Fibroblast of lung (primary cell): ENCODE data around the gene FGF13. TPM values are rescaled to one million over a fixed set of nuclear protein-coding genes. Genes with fewer than 3 reads are reported as not detected.

Experiments
- DNase-seq, 2 donors: peaks; one replicate each; pipeline versions ENCODE4 v3.0.0 to v3.0.0-alpha.2; 2010; ENCODE audit warnings: low read depth in 2 of 2
- H2AFZ ChIP-seq: 2 replicates; pipeline ENCODE4 v1.5.1; 2012; ENCODE audit warnings: low read length, control low read depth, inconsistent platforms
- H3K27ac ChIP-seq: 2 replicates; pipeline ENCODE4 v1.5.1; 2011; ENCODE audit warnings: low read length, control low read depth; ENCODE audit not compliant: insufficient read depth
- H3K27me3 ChIP-seq: 2 replicates; pipeline ENCODE4 v1.5.1; 2011; ENCODE audit warnings: mild to moderate bottlenecking, low read length; ENCODE audit not compliant: control insufficient read depth, insufficient read depth
- H3K36me3 ChIP-seq: 2 replicates; pipeline ENCODE4 v1.5.1; 2011; ENCODE audit warnings: low read length; ENCODE audit not compliant: control insufficient read depth, insufficient read depth
- H3K4me1 ChIP-seq: 2 replicates; pipeline ENCODE4 v1.5.1; 2011; ENCODE audit warnings: low read length; ENCODE audit not compliant: control insufficient read depth, insufficient read depth; ENCODE audit errors: extremely low read depth
- H3K4me2 ChIP-seq: 2 replicates; pipeline ENCODE4 v1.5.1; 2011; ENCODE audit warnings: low read length, control low read depth; ENCODE audit not compliant: insufficient read depth; ENCODE audit errors: extremely low read depth
- H3K4me3 ChIP-seq, 4 experiments: fragments of 200-600 bp in 1 of 4; sonication (generic) in 1 of 4; replicated peaks in 1 of 4; 2 replicates each; pipeline ENCODE4 v1.5.1; 2011 to 2016; ENCODE audit warnings: low read length in 4 of 4, low read depth in 3 of 4, mild to moderate bottlenecking in 3 of 4, control low read depth in 2 of 4, inconsistent platforms in 1 of 4, mixed read lengths in 1 of 4; ENCODE audit not compliant: insufficient read depth in 1 of 4; ENCODE audit errors: control extremely low read depth in 1 of 4
- H3K79me2 ChIP-seq: 2 replicates; pipeline ENCODE4 v1.5.1; 2012; ENCODE audit warnings: mild to moderate bottlenecking, low read length, inconsistent platforms; ENCODE audit not compliant: control insufficient read depth, insufficient read depth
- H3K9ac ChIP-seq: 2 replicates; pipeline ENCODE4 v1.5.1; 2011; ENCODE audit warnings: mild to moderate bottlenecking, low read length, control low read depth; ENCODE audit not compliant: insufficient read depth
- H3K9me3 ChIP-seq: 2 replicates; pipeline ENCODE4 v1.5.1; 2012; ENCODE audit warnings: low read depth, low read length; ENCODE audit not compliant: control insufficient read depth, insufficient read depth
- H4K20me1 ChIP-seq: 2 replicates; pipeline ENCODE4 v1.5.1; 2011; ENCODE audit warnings: low read length; ENCODE audit not compliant: control insufficient read depth, insufficient read depth; ENCODE audit errors: extremely low read depth
- CTCF ChIP-seq, 2 donors: IDR thresholded peaks in 1 of 2; conservative IDR thresholded peaks in 1 of 2; 1 replicate in 1 of 2; 2 replicates in 1 of 2; pipeline ENCODE4 v1.5.1; 2011 to 2012; ENCODE audit warnings: low read length in 2 of 2, control low read depth in 1 of 2, inconsistent platforms in 1 of 2, low read depth in 1 of 2, mild to moderate bottlenecking in 1 of 2
- EZH2 ChIP-seq: IDR thresholded peaks from 2 replicates; pipeline ENCODE4 v1.5.1; 2012; ENCODE audit warnings: low read length, control low read depth, mild to moderate bottlenecking; ENCODE audit errors: missing control alignments
- polyA plus RNA-seq, 2 donors: library from polyadenylated mRNA; depleted of rRNA in 1 of 2; stranded (reverse) in 1 of 2; unstranded in 1 of 2; fragments of >200 nt; gene quantifications; 2 replicates each; pipeline ENCODE4 v1.2.1, GENCODE V29; 2011 to 2012; ENCODE audit warnings: missing spikeins in 1 of 2
- total RNA-seq: library from RNA; depleted of rRNA; stranded (reverse); fragments of >200 nt; gene quantifications from 2 replicates; pipeline ENCODE4 v1.2.1, GENCODE V29; 2014

Gene FGF13
- total and polyA plus RNA-seq, 2 donors (not counting 1 experiment from before 2014, with no cell fraction given): 2.5 to 9.6 TPM

GRCh38 chrX:138754861-138755260 lies 43.3 kb upstream of the FGF13 start:
- no peaks in the 10 kb centered on the region for H3K27me3 ChIP-seq
- TF ChIP-seq CTCF (conservative IDR thresholded peaks at IDR 0.05 in 1 of 2, IDR thresholded peaks at IDR 0.05 in 1 of 2; ENCODE audit: low read depth in 1 of 2, low read length in 2 of 2): no peak
- no peak for TF ChIP-seq EZH2
- DNase-seq: peak in 1 of 2 donors; percentile 63

GRCh38 chrX:138748480-138748879 lies 37.0 kb upstream of the FGF13 start:
- DNase-seq: peak in 1 of 2 donors; percentile 15
- H3K4me1 ChIP-seq: no peaks in the 10 kb centered on the region
- H3K9ac ChIP-seq: no peak overlapping the region
- TF ChIP-seq EZH2 (no peak), CTCF (conservative IDR thresholded peaks at IDR 0.05 in 1 of 2, IDR thresholded peaks at IDR 0.05 in 1 of 2; ENCODE audit: low read depth in 1 of 2, low read length in 2 of 2) (peak in 1 of 2 donors; percentile 34)
- H3K79me2 ChIP-seq: no peaks in the 10 kb centered on the region
- H4K20me1 ChIP-seq: no peaks in the 10 kb centered on the region
- H2AFZ ChIP-seq: no peak overlapping the region
- no peak overlapping the region for H3K4me2 ChIP-seq
- H3K4me3 ChIP-seq: no peak overlapping the region
- H3K36me3 ChIP-seq: no peaks in the 10 kb centered on the region
- no peaks in the 10 kb centered on the region for H3K9me3 ChIP-seq
- H3K27me3 ChIP-seq: no peaks in the 10 kb centered on the region
- H3K27ac ChIP-seq: no peak overlapping the region

More at GRCh38 chrX:138754861-138755260, 43.3 kb upstream of the FGF13 start:
- H3K27ac ChIP-seq: no peak overlapping the region
- H3K4me2 ChIP-seq: no peak overlapping the region
- no peaks in the 10 kb centered on the region for H3K4me1 ChIP-seq
- no peaks in the 10 kb centered on the region for H4K20me1 ChIP-seq
- no peak overlapping the region for H3K4me3 ChIP-seq
- H2AFZ ChIP-seq: no peak overlapping the region
- no peaks in the 10 kb centered on the region for H3K36me3 ChIP-seq
- no peaks in the 10 kb centered on the region for H3K9me3 ChIP-seq
- H3K79me2 ChIP-seq: no peaks in the 10 kb centered on the region
- H3K9ac ChIP-seq: no peak overlapping the region

GRCh38 chrX:138745196-138745595 lies 33.7 kb upstream of the FGF13 start:
- no peaks in the 10 kb centered on the region for H3K27me3 ChIP-seq
- TF ChIP-seq CTCF (conservative IDR thresholded peaks at IDR 0.05 in 1 of 2, IDR thresholded peaks at IDR 0.05 in 1 of 2; ENCODE audit: low read depth in 1 of 2, low read length in 2 of 2): peak; percentile 49 to 54
- no peak for TF ChIP-seq EZH2
- no peak overlapping the region for H3K27ac ChIP-seq
- DNase-seq: peak; percentile 37 to 64
- H3K79me2 ChIP-seq: no peaks in the 10 kb centered on the region
- H3K36me3 ChIP-seq: no peaks in the 10 kb centered on the region
- no peak overlapping the region for H3K9ac ChIP-seq
- H3K9me3 ChIP-seq: no peaks in the 10 kb centered on the region
- no peak overlapping the region for H3K4me3 ChIP-seq
- H3K4me1 ChIP-seq: no peaks in the 10 kb centered on the region
- H4K20me1 ChIP-seq: no peaks in the 10 kb centered on the region
- H2AFZ ChIP-seq: no peak overlapping the region
- H3K4me2 ChIP-seq: no peak overlapping the region
